Panc1 (cell line): Measurements from ENCODE around the gene ZKSCAN3.

Source experiments
- POLR2AphosphoS5 ChIP-seq: IDR thresholded peaks from 2 replicates; pipeline ENCODE4 v1.6.1; 2012; ENCODE audit warnings: mild to moderate bottlenecking, low read depth, low read length, moderate library complexity
- REST ChIP-seq, 2 experiments: IDR thresholded peaks; 2 replicates each; pipeline ENCODE4 v1.6.1; 2011 to 2012; ENCODE audit warnings: low read depth in 2 of 2, control low read depth in 1 of 2, low read length in 1 of 2, mild to moderate bottlenecking in 1 of 2, moderate library complexity in 1 of 2; ENCODE audit not compliant: insufficient read depth in 1 of 2
- SIN3A ChIP-seq: IDR thresholded peaks from 2 replicates; pipeline ENCODE4 v1.6.1; 2012; ENCODE audit warnings: low read depth, mild to moderate bottlenecking, low read length, moderate library complexity, borderline replicate concordance; ENCODE audit not compliant: insufficient read depth
- TCF7L2 ChIP-seq: IDR thresholded peaks from 2 replicates; pipeline ENCODE4 v1.6.1; 2011; ENCODE audit warnings: mild to moderate bottlenecking, low read depth, low read length, inconsistent platforms
- TF ChIP-seq, protein P1 (sequence below): fragments of 450-650 bp; IDR thresholded peaks from 2 replicates; pipeline ENCODE4 v1.5.1; 2017; ENCODE audit warnings: mild to moderate bottlenecking

DNA sequence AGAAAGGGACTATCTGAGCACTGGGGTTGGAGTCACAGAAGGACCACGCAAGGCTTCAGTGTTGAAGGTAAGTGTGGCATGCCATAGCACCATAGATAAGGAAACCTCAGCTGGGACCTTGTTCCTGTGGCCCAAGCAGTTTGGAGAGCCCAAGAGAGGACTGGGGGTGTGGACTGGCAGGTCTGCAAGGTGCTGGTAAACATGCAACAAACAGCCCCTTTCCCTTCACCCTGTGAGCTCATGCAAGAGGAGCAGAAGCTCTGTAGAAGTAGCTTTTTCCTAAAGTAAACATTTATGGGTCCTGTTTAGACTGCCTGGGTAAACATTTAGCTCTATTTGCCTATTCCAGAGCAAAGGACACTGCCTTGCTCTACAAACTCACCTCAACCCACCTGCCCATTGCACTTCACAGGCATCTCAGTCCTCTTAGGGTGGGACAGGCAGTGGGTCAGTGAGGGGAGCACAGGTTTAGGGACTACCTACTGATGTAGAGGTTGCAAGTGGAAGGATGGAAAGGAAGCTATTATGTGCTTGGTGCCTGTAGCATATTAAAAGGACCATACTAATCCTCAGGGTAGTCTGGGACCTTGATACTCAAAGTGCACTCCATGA, 25.8 kb upstream of the ZKSCAN3 start:
- TF ChIP-seq, protein P1, sequence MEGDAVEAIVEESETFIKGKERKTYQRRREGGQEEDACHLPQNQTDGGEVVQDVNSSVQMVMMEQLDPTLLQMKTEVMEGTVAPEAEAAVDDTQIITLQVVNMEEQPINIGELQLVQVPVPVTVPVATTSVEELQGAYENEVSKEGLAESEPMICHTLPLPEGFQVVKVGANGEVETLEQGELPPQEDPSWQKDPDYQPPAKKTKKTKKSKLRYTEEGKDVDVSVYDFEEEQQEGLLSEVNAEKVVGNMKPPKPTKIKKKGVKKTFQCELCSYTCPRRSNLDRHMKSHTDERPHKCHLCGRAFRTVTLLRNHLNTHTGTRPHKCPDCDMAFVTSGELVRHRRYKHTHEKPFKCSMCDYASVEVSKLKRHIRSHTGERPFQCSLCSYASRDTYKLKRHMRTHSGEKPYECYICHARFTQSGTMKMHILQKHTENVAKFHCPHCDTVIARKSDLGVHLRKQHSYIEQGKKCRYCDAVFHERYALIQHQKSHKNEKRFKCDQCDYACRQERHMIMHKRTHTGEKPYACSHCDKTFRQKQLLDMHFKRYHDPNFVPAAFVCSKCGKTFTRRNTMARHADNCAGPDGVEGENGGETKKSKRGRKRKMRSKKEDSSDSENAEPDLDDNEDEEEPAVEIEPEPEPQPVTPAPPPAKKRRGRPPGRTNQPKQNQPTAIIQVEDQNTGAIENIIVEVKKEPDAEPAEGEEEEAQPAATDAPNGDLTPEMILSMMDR, result no peak
- TF ChIP-seq REST (IDR thresholded peaks at IDR 0.05; ENCODE audit: insufficient read depth in 1 of 2, low read depth in 2 of 2, low read length in 1 of 2) (no peak), POLR2AphosphoS5 (no peak), SIN3A (no peak), TCF7L2 (no peak)
